Hepatocyte (in vitro differentiated cells): ENCODE data around the gene LMF1. TPM values are rescaled to one million over a fixed set of nuclear protein-coding genes. Genes with fewer than 3 reads are reported as not detected.
"Not testable (repeated sequence)": the region's sequence is repeated elsewhere in the genome, so short reads cannot be mapped to it uniquely, and the experiment has no call there.

Experiments used
- DNase-seq: peaks from one replicate; pipeline ENCODE4 v3.0.0-alpha.2; 2016; ENCODE audit warnings: low spot score
- H2AFZ ChIP-seq: fragments of 200-600 bp; sonication (generic); 2 replicates; pipeline ENCODE4 v1.6.0; 2016; ENCODE audit warnings: antibody characterized with exemption, mild to moderate bottlenecking
- H3K27ac ChIP-seq: fragments of 200-600 bp; sonication (generic); 2 replicates; pipeline ENCODE4 v1.5.1; 2016; ENCODE audit warnings: mild to moderate bottlenecking
- H3K27me3 ChIP-seq: fragments of 200-600 bp; sonication (generic); 2 replicates; pipeline ENCODE4 v1.6.1; 2016
- H3K36me3 ChIP-seq: fragments of 200-600 bp; sonication (generic); replicated peaks from 2 replicates; pipeline ENCODE4 v1.5.1; 2016; ENCODE audit warnings: low read depth; ENCODE audit not compliant: insufficient read depth
- H3K4me1 ChIP-seq: fragments of 200-600 bp; sonication (generic); 2 replicates; pipeline ENCODE4 v1.5.1; 2016; ENCODE audit warnings: mild to moderate bottlenecking, moderate library complexity; ENCODE audit not compliant: insufficient read depth
- H3K4me2 ChIP-seq: fragments of 200-600 bp; sonication (generic); 2 replicates; pipeline ENCODE4 v1.6.0; 2016
- H3K4me3 ChIP-seq: fragments of 200-600 bp; sonication (generic); 2 replicates; pipeline ENCODE4 v1.5.1; 2016; ENCODE audit warnings: mild to moderate bottlenecking
- H3K79me2 ChIP-seq: fragments of 200-600 bp; sonication (generic); 2 replicates; pipeline ENCODE4 v1.6.0; 2017; ENCODE audit warnings: mild to moderate bottlenecking
- H3K9me2 ChIP-seq: fragments of 200-600 bp; sonication (generic); replicated peaks from 2 replicates; pipeline ENCODE4 v1.6.0; 2017; ENCODE audit warnings: mild to moderate bottlenecking; ENCODE audit not compliant: insufficient read depth
- H3K9me3 ChIP-seq: fragments of 200-600 bp; sonication (generic); 2 replicates; pipeline ENCODE4 v1.5.1; 2016; ENCODE audit warnings: low read depth, mild to moderate bottlenecking
- H4K20me1 ChIP-seq: fragments of 200-600 bp; sonication (generic); 2 replicates; pipeline ENCODE4 v1.6.0; 2016; ENCODE audit warnings: mild to moderate bottlenecking; ENCODE audit not compliant: insufficient read depth, poor library complexity, severe bottlenecking
- CTCF ChIP-seq: fragments of 200-600 bp; sonication (generic); IDR thresholded peaks from 2 replicates; pipeline ENCODE4 v1.5.1; 2016; ENCODE audit warnings: antibody characterized with exemption, mild to moderate bottlenecking; ENCODE audit not compliant: poor library complexity
- EZH2 ChIP-seq: fragments of 200-600 bp; sonication (generic); IDR thresholded peaks from 2 replicates; pipeline ENCODE4 v1.6.1; 2016; ENCODE audit warnings: antibody characterized with exemption, mild to moderate bottlenecking, borderline replicate concordance
- EZH2phosphoT487 ChIP-seq: fragments of 200-600 bp; sonication (generic); IDR thresholded peaks from one replicate; pipeline ENCODE4 v1.6.1; 2018; ENCODE audit warnings: antibody characterized with exemption, mild to moderate bottlenecking, low read depth, moderate library complexity; ENCODE audit not compliant: unreplicated experiment, severe bottlenecking
- WGBS: methylation state at CpG from one replicate; pipeline ENCODE4 v1.1.6; 2016; ENCODE audit warnings: low lambda C conversion rate; ENCODE audit errors: missing lambda C conversion rate; 5-methylcytosine and 5-hydroxymethylcytosine counted together
- polyA plus RNA-seq: library from polyadenylated mRNA; unstranded; fragments of >200 nt; fragmentation: Nextera tagmentation; extraction: Ambion mirVana; gene quantifications from 2 replicates; pipeline ENCODE4 v1.2.1, GENCODE V29; 2016
- total RNA-seq: library from RNA; depleted of rRNA; stranded (reverse); fragments of >200 nt; gene quantifications from 2 replicates; pipeline ENCODE4 v1.2.3, GENCODE V29; 2014

Gene LMF1
- total and polyA plus RNA-seq, 2 experiments from 2014 or later: 27.2 to 34.3 TPM

- Histone ChIP-seq H3K27ac (no peak overlapping the region), H3K4me1 (peaks cover 7% of the 10 kb centered on the region), H3K4me2 (no peak overlapping the region), H3K9me3 (no peaks in the 10 kb centered on the region), H2AFZ (no peak overlapping the region), H4K20me1 (no peaks in the 10 kb centered on the region), H3K79me2 (no peaks in the 10 kb centered on the region), H3K4me3 (no peak overlapping the region), H3K9me2 (no peaks in the 10 kb centered on the region), H3K36me3 (no peaks in the 10 kb centered on the region), H3K27me3 (no peaks in the 10 kb centered on the region)
- no peak for DNase-seq
- TF ChIP-seq CTCF (no peak), EZH2 (no peak), EZH2phosphoT487 (no peak)
- WGBS: 92% methylated on average over 21 of the region's 21 CpGs
These were observed 148.4 kb downstream of the LMF1 start for GRCh38 chr16:822174-822908.

GRCh38 chr16:821751-822150 lies 149.0 kb downstream of the LMF1 start:
- Histone ChIP-seq H3K4me1 (peaks cover 7% of the 10 kb centered on the region), H3K36me3 (no peaks in the 10 kb centered on the region), H3K9me2 (no peaks in the 10 kb centered on the region), H3K79me2 (no peaks in the 10 kb centered on the region), H2AFZ (no peak overlapping the region), H3K4me3 (no peak overlapping the region), H3K9me3 (no peaks in the 10 kb centered on the region), H3K27me3 (no peaks in the 10 kb centered on the region), H4K20me1 (no peaks in the 10 kb centered on the region), H3K4me2 (no peak overlapping the region), H3K27ac (no peak overlapping the region)
- DNase-seq: no peak
- 82% methylated on average over 10 of the region's 13 CpGs for WGBS
- no peak for TF ChIP-seq EZH2phosphoT487
- no peak for TF ChIP-seq EZH2
- TF ChIP-seq CTCF: no peak

- no peak overlapping the region for H3K4me3 ChIP-seq
These were observed 150.0 kb downstream of the LMF1 start for GRCh38 chr16:820748-821147.

GRCh38 chr16:820044-820408 lies 150.8 kb downstream of the LMF1 start:
- not testable (repeated sequence) for H3K27me3 ChIP-seq, H3K9me2 ChIP-seq, H4K20me1 ChIP-seq, H3K4me1 ChIP-seq, H2AFZ ChIP-seq, DNase-seq, H3K4me3 ChIP-seq, H3K36me3 ChIP-seq, H3K9me3 ChIP-seq, H3K27ac ChIP-seq, H3K4me2 ChIP-seq, H3K79me2 ChIP-seq
- WGBS: 86% methylated on average over 9 of the region's 10 CpGs

More at GRCh38 chr16:820748-821147, 150.0 kb downstream of the LMF1 start:
- TF ChIP-seq EZH2 (no peak), CTCF (no peak), EZH2phosphoT487 (no peak)
- no peaks in the 10 kb centered on the region for H3K27me3 ChIP-seq
- H4K20me1 ChIP-seq: no peaks in the 10 kb centered on the region
- no peaks in the 10 kb centered on the region for H3K36me3 ChIP-seq
- no peak overlapping the region for H3K27ac ChIP-seq
- H3K9me3 ChIP-seq: no peaks in the 10 kb centered on the region
- no peaks in the 10 kb centered on the region for H3K79me2 ChIP-seq
- no peaks in the 10 kb centered on the region for H3K9me2 ChIP-seq
- H3K4me2 ChIP-seq: no peak overlapping the region
- no peak for DNase-seq
- H2AFZ ChIP-seq: no peak overlapping the region
- 83% methylated on average over 12 of the region's 12 CpGs for WGBS
- H3K4me1 ChIP-seq: peaks cover 7% of the 10 kb centered on the region
